Activated T-helper 1 cell treated with anti-CD3 and anti-CD28 coated beads, Interleukin-2, amount 50 U/mL, for 16 hours (primary cell): ENCODE data around the gene NRG2.
A peak's percentile ranks its signal among the peaks of the same experiment; 100 is the strongest.

Source experiments
- DNase-seq, 2 donors: peaks; one replicate each; pipeline ENCODE4 v3.0.0-alpha.2; 2020; ENCODE audit warnings: low read depth in 1 of 2, low spot score in 1 of 2

Gene NRG2

GRCh38 chr5:139862803-139863202 lies 180.3 kb downstream of the NRG2 start:
- no peak for DNase-seq

GRCh38 chr5:139862313-139862712 lies 180.8 kb downstream of the NRG2 start:
- no peak for DNase-seq

GRCh38 chr5:139861889-139862207 lies 181.3 kb downstream of the NRG2 start:
- DNase-seq = no peak

- no peak for DNase-seq
Observed at GRCh38 chr5:139861021-139861888, 181.8 kb downstream of the NRG2 start.

GRCh38 chr5:139859013-139859412 lies 184.1 kb downstream of the NRG2 start:
- no peak for DNase-seq

GRCh38 chr5:139856714-139857113 lies 186.4 kb downstream of the NRG2 start:
- no peak for DNase-seq

GRCh38 chr5:139855946-139856540 lies 187.1 kb downstream of the NRG2 start:
- DNase-seq = no peak

GRCh38 chr5:139855451-139855850 lies 187.6 kb downstream of the NRG2 start:
- DNase-seq = no peak

GRCh38 chr5:139854953-139855352 lies 188.1 kb downstream of the NRG2 start:
- DNase-seq = no peak

- no peak for DNase-seq
Observed at GRCh38 chr5:139854029-139854605, 189.0 kb downstream of the NRG2 start.

GRCh38 chr5:139852696-139853095 lies 190.4 kb downstream of the NRG2 start:
- no peak for DNase-seq

- no peak for DNase-seq
Observed at GRCh38 chr5:139851558-139851957, 191.5 kb downstream of the NRG2 start.

- no peak for DNase-seq
Observed at GRCh38 chr5:139850423-139851016, 192.6 kb downstream of the NRG2 start.

- no peak for DNase-seq
Observed at GRCh38 chr5:139849942-139850341, 193.2 kb downstream of the NRG2 start.

- no peak for DNase-seq
Observed at GRCh38 chr5:139849501-139849900, 193.6 kb downstream of the NRG2 start.

- peak in 1 of 2 donors; percentile 26 for DNase-seq
Observed at GRCh38 chr5:139848508-139849100, 194.5 kb downstream of the NRG2 start.

- DNase-seq = peak; percentile 51 to 69
Observed at GRCh38 chr5:139847790-139848507, 195.2 kb downstream of the NRG2 start.

GRCh38 chr5:139847091-139847490 lies 196.0 kb downstream of the NRG2 start:
- no peak for DNase-seq

- no peak for DNase-seq
Observed at GRCh38 chr5:139845846-139846681, 197.0 kb downstream of the NRG2 start.
